Superior temporal gyrus (tissue), 1 donor: ENCODE measurements around the gene TECPR2.
A peak's percentile ranks its signal among the peaks of the same experiment; 100 is the strongest.

Experiments
- DNase-seq: peaks from one replicate; pipeline ENCODE4 v3.0.0-alpha.2; 2016; ENCODE audit errors: extremely low spot score

Gene TECPR2

GRCh38 chr14:102469261-102469660 lies 106.5 kb downstream of the TECPR2 start:
- DNase-seq: no peak

- peak; percentile 39 for DNase-seq
Measured at GRCh38 chr14:102471921-102472790, 109.4 kb downstream of the TECPR2 start.

- DNase-seq: no peak
Measured at GRCh38 chr14:102472791-102473150, 110.0 kb downstream of the TECPR2 start.

- no peak for DNase-seq
Measured at GRCh38 chr14:102473559-102473958, 110.8 kb downstream of the TECPR2 start.

DNA sequence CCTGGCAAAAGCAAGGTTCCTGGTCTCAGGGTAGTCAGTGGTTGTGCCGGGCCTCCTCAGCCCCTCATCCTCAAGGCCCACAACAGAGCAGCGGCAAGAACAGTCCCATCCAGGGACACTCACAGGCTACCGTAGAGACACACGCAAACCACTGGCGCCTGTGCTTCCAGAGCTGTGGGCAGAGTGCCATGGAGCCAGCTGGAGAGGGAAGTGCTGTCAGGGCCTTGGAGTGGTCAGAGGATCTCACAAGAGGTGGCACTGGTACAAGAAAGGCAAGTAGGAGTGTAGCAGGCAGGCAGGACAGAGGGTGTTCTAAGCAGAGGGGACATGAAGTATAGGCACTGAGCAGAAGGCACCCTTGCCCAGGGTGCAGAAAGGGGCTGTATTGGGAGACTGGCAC lies 112.2 kb downstream of the TECPR2 start:
- peak; percentile 69 for DNase-seq

DNA sequence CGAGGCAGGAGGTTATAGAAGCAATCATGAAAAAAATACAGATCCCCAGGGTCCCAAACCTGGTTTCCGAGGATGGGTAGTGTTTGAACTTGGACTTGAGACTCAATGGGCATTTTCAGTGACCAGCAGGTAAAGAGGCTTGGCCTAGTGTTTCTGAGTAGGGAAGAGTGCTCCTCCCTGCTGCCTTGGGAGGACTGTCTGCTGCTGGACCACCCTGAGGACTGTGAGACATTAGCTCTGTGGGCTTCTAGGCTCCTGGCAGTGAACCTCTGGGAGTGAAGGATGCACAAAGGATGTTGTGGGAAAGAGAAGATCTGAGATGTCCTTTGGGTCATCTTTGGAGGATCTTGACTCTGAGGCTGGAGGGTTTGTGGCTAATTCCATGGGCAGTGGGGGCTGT lies 116.4 kb downstream of the TECPR2 start:
- DNase-seq: no peak

DNA sequence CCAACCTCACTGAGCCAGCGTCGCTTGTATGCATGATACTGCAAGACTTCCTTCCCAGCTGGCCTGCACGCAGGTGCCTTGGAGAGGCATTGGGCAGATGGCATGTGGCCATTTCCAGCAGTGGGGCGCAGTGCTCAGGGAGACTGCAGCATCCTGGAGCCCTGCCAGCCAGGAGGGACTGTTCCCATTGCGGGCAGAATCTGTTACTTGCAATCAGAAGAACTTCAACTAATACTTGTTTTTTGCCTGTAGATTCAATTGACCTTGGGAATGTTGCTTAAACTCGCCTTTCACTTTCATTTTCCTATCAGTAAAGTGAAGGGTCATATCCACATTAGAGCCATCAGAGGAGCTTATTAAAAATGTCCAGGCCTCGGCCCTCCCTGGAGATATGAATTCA lies 117.0 kb downstream of the TECPR2 start:
- DNase-seq: no peak

DNA sequence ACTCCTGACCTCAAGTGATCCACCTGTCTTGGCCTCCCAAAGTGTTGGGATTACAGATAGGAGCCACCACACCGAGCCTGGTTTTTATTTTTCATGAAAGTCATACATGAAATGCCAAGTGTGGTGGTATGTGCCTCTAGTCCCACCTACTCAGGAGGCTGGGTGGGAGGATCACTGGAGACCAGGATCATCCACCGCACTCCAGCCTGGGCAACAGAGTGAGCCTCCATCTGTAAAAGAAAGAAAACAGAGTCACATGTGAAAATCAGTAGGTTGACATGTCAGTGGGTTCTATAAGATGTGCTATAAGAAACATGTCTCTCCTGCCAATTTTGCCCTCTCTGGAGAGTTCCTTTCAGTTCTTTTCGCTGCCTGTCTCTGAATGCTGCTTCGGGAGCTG lies 118.6 kb downstream of the TECPR2 start:
- no peak for DNase-seq

- DNase-seq: no peak
Measured at GRCh38 chr14:102481791-102482238, 119.1 kb downstream of the TECPR2 start.

DNA sequence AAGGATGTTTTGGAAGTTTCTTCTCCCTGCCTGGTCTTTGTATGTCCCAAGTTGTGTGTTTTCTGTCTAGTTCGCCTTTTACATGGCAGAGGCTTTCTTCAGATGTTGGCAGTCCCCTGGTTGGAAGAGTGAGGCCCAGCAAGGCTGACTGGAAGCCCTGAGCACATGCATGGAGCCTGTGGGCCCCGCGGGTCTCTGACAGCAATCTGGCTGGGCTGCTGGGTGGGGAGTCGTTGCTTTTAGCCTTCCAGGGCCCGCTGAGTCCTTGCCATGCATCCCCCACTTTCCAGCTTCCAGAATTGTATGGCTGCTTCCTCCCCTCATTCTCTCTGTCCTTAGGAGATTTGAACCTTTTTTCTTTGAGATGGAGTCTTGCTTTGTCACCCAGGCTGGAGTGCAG lies 121.6 kb downstream of the TECPR2 start:
- no peak for DNase-seq

GRCh38 chr14:102485693-102486512 lies 123.2 kb downstream of the TECPR2 start:
- DNase-seq: no peak

- DNase-seq: no peak
Measured at GRCh38 chr14:102486513-102487203, 123.9 kb downstream of the TECPR2 start.

GRCh38 chr14:102487204-102487577 lies 124.5 kb downstream of the TECPR2 start:
- no peak for DNase-seq

DNA sequence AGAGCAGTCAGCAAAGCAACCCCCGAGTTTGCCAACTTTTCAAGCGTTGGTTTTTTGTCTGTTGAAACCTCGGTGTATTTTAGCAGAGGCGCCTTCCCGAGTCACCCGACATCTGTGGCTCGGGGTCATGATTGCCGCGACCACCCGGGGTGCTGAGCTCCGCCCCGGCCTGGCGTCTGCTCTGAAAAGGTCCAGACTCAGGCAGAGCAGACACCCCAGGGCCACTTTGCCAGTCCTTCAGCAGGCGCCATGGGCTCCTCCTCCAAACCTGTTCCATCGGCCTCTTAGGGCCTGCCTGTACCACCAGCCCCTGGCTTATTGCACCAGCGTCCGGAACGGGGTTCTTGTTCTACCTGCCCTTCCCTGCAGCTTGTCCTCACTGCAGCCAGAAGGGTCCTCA lies 127.7 kb downstream of the TECPR2 start:
- no peak for DNase-seq

DNA sequence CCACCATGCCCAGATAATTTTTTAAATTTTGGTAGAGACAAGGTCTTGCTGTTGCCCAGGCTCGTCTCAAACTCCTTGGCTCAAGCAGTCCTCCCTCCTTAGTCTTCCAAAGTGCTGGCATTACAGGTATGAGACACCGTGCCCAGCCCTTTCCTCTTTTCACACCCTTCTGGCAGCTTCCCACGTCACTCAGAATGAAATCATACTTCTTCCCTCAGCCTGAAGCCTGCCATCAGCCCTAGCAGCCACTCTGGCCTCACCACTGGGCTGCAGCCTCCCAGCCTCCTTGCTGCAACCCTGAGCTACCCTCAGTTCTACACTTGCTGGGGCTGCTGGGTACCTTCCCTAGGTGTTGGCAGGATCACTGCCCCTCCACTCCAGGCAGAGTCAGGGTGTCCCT lies 128.6 kb downstream of the TECPR2 start:
- no peak for DNase-seq

- no peak for DNase-seq
Measured at GRCh38 chr14:102491786-102492530, 129.2 kb downstream of the TECPR2 start.

DNA sequence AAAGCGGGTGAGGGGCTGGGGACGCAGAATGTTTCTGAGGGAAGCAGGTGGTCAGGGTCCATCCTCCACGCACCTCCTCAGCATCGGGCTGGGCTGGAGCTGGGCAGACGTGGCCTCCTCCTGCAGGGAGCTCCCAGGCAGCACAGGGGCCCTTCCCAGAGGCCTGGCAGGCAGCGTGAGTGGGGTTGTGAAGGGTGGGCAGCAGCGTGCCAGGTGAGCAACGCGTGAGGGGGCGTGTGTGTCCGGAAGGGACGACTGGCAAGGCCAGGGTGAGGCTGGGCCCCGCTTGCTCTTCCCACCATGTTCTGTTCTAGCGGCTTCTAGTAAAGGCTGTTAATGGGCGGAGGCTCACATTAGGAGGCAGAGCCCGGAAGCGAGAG lies 129.8 kb downstream of the TECPR2 start:
- no peak for DNase-seq

DNA sequence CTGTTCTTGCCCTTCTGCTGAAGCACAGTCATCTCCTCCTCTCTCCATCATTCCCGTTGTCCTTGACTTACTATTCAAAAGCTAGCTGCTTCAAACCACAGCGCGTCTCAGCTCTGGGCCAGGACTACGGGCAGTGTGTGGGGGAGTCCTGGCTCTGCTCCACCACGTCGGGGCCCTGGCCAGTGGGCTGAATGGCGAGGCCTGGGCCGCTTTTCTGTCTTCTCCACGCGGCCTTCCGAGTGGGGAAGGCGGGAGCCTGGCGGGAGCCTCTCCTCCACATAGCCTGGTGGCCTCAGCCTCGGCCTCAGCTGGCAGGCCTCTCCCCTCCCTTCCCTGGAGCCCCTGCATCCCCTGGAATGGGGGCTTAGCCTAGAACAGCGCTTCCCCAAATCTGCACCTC lies 130.4 kb downstream of the TECPR2 start:
- no peak for DNase-seq

DNA sequence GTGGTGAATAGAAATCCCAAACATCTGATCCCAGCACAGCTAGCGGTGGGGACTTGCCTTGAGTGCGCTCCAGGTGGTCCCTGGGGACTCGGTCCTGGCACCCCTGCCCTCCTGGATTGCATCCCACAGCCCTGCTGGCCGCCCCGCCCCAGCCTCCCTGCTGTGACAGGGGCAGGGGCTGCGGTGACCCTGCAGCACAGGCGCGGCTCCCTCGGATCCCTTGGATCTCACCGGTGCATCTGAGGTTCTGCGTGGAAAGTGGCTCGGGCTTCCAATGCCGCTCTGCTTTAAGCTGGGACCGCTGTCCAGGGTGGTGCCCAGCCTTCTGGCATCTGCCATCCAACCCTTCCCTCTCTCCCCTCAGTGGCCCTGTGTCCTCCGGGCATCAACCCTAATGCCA lies 130.8 kb downstream of the TECPR2 start:
- no peak for DNase-seq

GRCh38 chr14:102495491-102496330 lies 133.0 kb downstream of the TECPR2 start:
- no peak for DNase-seq

DNA sequence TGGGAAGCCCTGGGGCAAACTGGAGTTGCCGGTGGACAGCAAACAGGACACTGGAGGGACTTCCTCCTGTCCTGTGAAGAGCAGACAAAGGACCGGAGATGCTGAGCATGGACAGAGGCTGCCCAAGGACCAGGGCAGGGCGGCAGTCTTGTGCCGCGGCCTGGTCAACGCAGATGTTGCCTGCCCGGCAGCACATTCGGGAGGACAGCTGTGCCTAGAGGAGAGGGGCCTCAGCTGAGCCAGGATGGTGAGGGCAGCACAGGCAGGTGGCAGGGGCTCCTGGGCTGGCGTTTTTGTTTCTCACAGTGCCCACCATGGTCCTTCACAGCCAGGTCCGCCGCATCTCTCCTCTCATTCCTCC lies 133.6 kb downstream of the TECPR2 start:
- no peak for DNase-seq
